H9 (cell line): Measurements from ENCODE around the gene RIMKLA. TPM values are rescaled to one million over a fixed set of nuclear protein-coding genes. Genes with fewer than 3 reads are reported as not detected.

Experiments
- DNase-seq: peaks from one replicate; pipeline ENCODE4 v3.0.0-alpha.2; 2017
- H2AFZ ChIP-seq: one replicate; pipeline ENCODE4 v1.6.1; 2013; ENCODE audit warnings: mild to moderate bottlenecking, low read length, control low read depth, moderate library complexity
- H2AK5ac ChIP-seq: 2 replicates; pipeline ENCODE4 v1.6.1; 2013; ENCODE audit warnings: low read length, control low read depth, mixed read lengths; ENCODE audit not compliant: insufficient read length
- H2BK120ac ChIP-seq: one replicate; pipeline ENCODE4 v1.6.1; 2013; ENCODE audit warnings: low read depth, mild to moderate bottlenecking, low read length, control low read depth, inconsistent platforms; ENCODE audit not compliant: poor library complexity, severe bottlenecking
- H2BK12ac ChIP-seq: 2 replicates; pipeline ENCODE4 v1.6.1; 2013; ENCODE audit warnings: low read length, control low read depth, mixed read lengths, low read depth; ENCODE audit not compliant: insufficient read length
- H2BK15ac ChIP-seq: 2 replicates; pipeline ENCODE4 v1.6.1; 2013; ENCODE audit warnings: low read depth, low read length, control low read depth
- H2BK20ac ChIP-seq: one replicate; pipeline ENCODE4 v1.6.1; 2013; ENCODE audit warnings: low read depth, mild to moderate bottlenecking, low read length, control low read depth, inconsistent platforms; ENCODE audit not compliant: poor library complexity, severe bottlenecking
- H2BK5ac ChIP-seq: 2 replicates; pipeline ENCODE4 v1.6.1; 2013; ENCODE audit warnings: low read length, control low read depth, mixed read lengths; ENCODE audit not compliant: insufficient read length
- H3K14ac ChIP-seq: 2 replicates; pipeline ENCODE4 v1.6.1; 2013; ENCODE audit warnings: low read length, control low read depth; ENCODE audit not compliant: insufficient read depth
- H3K18ac ChIP-seq: 2 replicates; pipeline ENCODE4 v1.6.1; 2013; ENCODE audit warnings: low read depth, mild to moderate bottlenecking, mixed read lengths, low read length, control low read depth; ENCODE audit not compliant: insufficient read length
- H3K23ac ChIP-seq: 2 replicates; pipeline ENCODE4 v1.6.1; 2013; ENCODE audit warnings: low read length, control low read depth, mixed read lengths, low read depth; ENCODE audit not compliant: insufficient read length
- H3K23me2 ChIP-seq: 2 replicates; pipeline ENCODE4 v1.6.1; 2013; ENCODE audit warnings: low read depth, mild to moderate bottlenecking, mixed read lengths, low read length, control low read depth; ENCODE audit not compliant: insufficient read length, poor library complexity, severe bottlenecking
- H3K27ac ChIP-seq: 2 replicates; pipeline ENCODE4 v1.5.1; 2013; ENCODE audit warnings: low read length, control low read depth, mixed read lengths, low read depth; ENCODE audit not compliant: insufficient read length
- H3K27me3 ChIP-seq: 2 replicates; pipeline ENCODE4 v1.6.1; 2013; ENCODE audit warnings: low read length, control low read depth, inconsistent platforms; ENCODE audit not compliant: insufficient read depth
- H3K4ac ChIP-seq: 2 replicates; pipeline ENCODE4 v1.6.1; 2013; ENCODE audit warnings: low read depth, mild to moderate bottlenecking, control low read depth, inconsistent platforms, low read length, moderate library complexity
- H3K4me1 ChIP-seq: 2 replicates; pipeline ENCODE4 v1.6.1; 2013; ENCODE audit warnings: low read length, control low read depth, inconsistent platforms; ENCODE audit not compliant: insufficient read depth
- H3K4me2 ChIP-seq: 2 replicates; pipeline ENCODE4 v1.6.1; 2013; ENCODE audit warnings: low read length, control low read depth, mixed read lengths; ENCODE audit not compliant: insufficient read length, insufficient read depth
- H3K56ac ChIP-seq: 2 replicates; pipeline ENCODE4 v1.6.1; 2013; ENCODE audit warnings: low read depth, mild to moderate bottlenecking, mixed read lengths, low read length, control low read depth; ENCODE audit not compliant: insufficient read length
- H3K79me1 ChIP-seq: 2 replicates; pipeline ENCODE4 v1.6.1; 2013; ENCODE audit warnings: low read depth, mild to moderate bottlenecking, moderate library complexity, low read length, control low read depth, inconsistent platforms; ENCODE audit not compliant: insufficient read depth, poor library complexity, severe bottlenecking
- H3K79me2 ChIP-seq: 2 replicates; pipeline ENCODE4 v1.6.1; 2013; ENCODE audit warnings: low read length, control low read depth, inconsistent platforms; ENCODE audit not compliant: insufficient read depth
- H3K9ac ChIP-seq: 2 replicates; pipeline ENCODE4 v1.6.1; 2013; ENCODE audit warnings: low read length, control low read depth, mixed read lengths; ENCODE audit not compliant: insufficient read length; ENCODE audit errors: extremely low read depth
- H3K9me3 ChIP-seq: one replicate; pipeline ENCODE4 v1.6.1; 2013; ENCODE audit warnings: low read depth, low read length, inconsistent platforms; ENCODE audit not compliant: control insufficient read depth
- H3T11ph ChIP-seq: one replicate; pipeline ENCODE4 v1.6.1; 2013; ENCODE audit warnings: mild to moderate bottlenecking, low read length, control low read depth, inconsistent platforms
- H4K20me1 ChIP-seq: one replicate; pipeline ENCODE4 v1.6.1; 2013; ENCODE audit not compliant: control insufficient read depth, insufficient read length, insufficient read depth
- H4K5ac ChIP-seq: 2 replicates; pipeline ENCODE4 v1.6.1; 2013; ENCODE audit warnings: low read depth, mild to moderate bottlenecking, mixed read lengths, low read length, control low read depth; ENCODE audit not compliant: insufficient read length
- H4K8ac ChIP-seq: replicated peaks from 2 replicates; pipeline ENCODE4 v1.6.1; 2013; ENCODE audit warnings: low read length, control low read depth, mixed read lengths, low read depth; ENCODE audit not compliant: insufficient read length
- H4K91ac ChIP-seq: 2 replicates; pipeline ENCODE4 v1.6.1; 2013; ENCODE audit warnings: low read depth, mild to moderate bottlenecking, moderate library complexity, mixed read lengths, low read length, control low read depth; ENCODE audit not compliant: insufficient read length
- H3K27ac Mint-ChIP-seq, 3 experiments: 2 replicates in 2 of 3; 3 replicates in 1 of 3; pipeline ENCODE4 v1.8.0; 2020 to 2021; ENCODE audit warnings: mixed read lengths in 3 of 3, mild to moderate bottlenecking in 1 of 3, moderate library complexity in 1 of 3
- H3K27me3 Mint-ChIP-seq: 2 replicates; pipeline ENCODE4 v1.8.0; 2021; ENCODE audit warnings: low read depth, mild to moderate bottlenecking, moderate library complexity, mixed read lengths
- H3K36me3 Mint-ChIP-seq, 3 experiments: 2 replicates in 2 of 3; 3 replicates in 1 of 3; pipeline ENCODE4 v1.8.0; 2020 to 2021; ENCODE audit warnings: low read depth in 3 of 3, mixed read lengths in 3 of 3; ENCODE audit not compliant: insufficient read depth in 1 of 3
- H3K4me1 Mint-ChIP-seq, 2 experiments: 2 replicates each; pipeline ENCODE4 v1.8.0; 2020; ENCODE audit warnings: mixed read lengths in 2 of 2
- H3K4me3 Mint-ChIP-seq, 2 experiments: 2 replicates in 1 of 2; 3 replicates in 1 of 2; pipeline ENCODE4 v1.8.0; 2020 to 2021; ENCODE audit warnings: mild to moderate bottlenecking in 2 of 2, mixed read lengths in 2 of 2, moderate library complexity in 1 of 2
- H3K9me3 Mint-ChIP-seq, 2 experiments: 2 replicates in 1 of 2; 3 replicates in 1 of 2; pipeline ENCODE4 v1.8.0; 2020; ENCODE audit warnings: mild to moderate bottlenecking in 2 of 2, mixed read lengths in 2 of 2, moderate library complexity in 1 of 2
- CTCF ChIP-seq: fragments of 200-600 bp; sonication (generic); conservative IDR thresholded peaks from 3 replicates; pipeline ENCODE4 v1.8.0; 2021; ENCODE audit warnings: antibody characterized with exemption, mild to moderate bottlenecking
- WGBS: extraction: QIAGEN DNeasy Blood & Tissue Kit; methylation state at CpG from one replicate; pipeline ENCODE4 v1.1.7; 2013; ENCODE audit warnings: missing lambda C conversion rate, low lambda C conversion rate, mixed read lengths; ENCODE audit not compliant: insufficient read length; ENCODE audit errors: extremely low coverage; 5-methylcytosine and 5-hydroxymethylcytosine counted together
- total RNA-seq: library from RNA; stranded (reverse); gene quantifications from 2 replicates; pipeline ENCODE4 v1.2.1, GENCODE V29; 2021

Gene RIMKLA
- total RNA-seq, 1 experiment from 2014 or later = 4.7 TPM

DNA sequence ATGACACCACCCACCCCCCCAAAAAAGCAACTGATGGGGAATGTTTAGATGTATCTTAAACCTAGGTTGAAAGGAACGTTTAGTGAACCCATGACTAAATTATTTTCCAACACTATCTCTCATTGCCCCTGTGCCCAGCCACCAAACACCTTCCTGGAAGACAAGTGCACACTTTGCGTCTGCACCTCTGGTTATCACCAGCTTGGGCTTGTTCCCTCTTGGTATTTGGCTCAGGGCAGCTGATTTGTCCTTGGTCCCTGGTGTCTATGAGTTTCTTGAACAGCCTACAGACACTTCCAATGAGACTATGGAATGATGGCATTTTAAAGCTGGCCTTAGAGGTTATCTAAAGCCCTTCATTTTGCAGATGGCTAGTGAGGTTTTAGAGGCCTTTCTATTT is 15.5 kb upstream of the RIMKLA start:
- Histone ChIP-seq H3K56ac (no peak overlapping the region), H3T11ph (no peak overlapping the region), H3K9ac (no peak overlapping the region), H2BK5ac (no peak overlapping the region), H3K4me1 (no peaks in the 10 kb centered on the region), H3K9me3 (no peaks in the 10 kb centered on the region), H3K14ac (no peak overlapping the region), H3K27ac (no peak overlapping the region), H4K91ac (no peak overlapping the region), H3K23me2 (no peaks in the 10 kb centered on the region), H2BK15ac (no peak overlapping the region), H3K27me3 (no peaks in the 10 kb centered on the region), H3K79me1 (no peaks in the 10 kb centered on the region), H2BK120ac (no peak overlapping the region), H2AFZ (no peak overlapping the region), H3K23ac (no peak overlapping the region), H4K5ac (no peak overlapping the region), H3K4ac (no peak overlapping the region), H4K20me1 (no peaks in the 10 kb centered on the region), H3K79me2 (no peaks in the 10 kb centered on the region), H4K8ac (no peak overlapping the region), H3K18ac (no peak overlapping the region), H2BK12ac (no peak overlapping the region), H2BK20ac (no peak overlapping the region), H3K4me2 (no peak overlapping the region), H2AK5ac (no peak overlapping the region)
- Mint-ChIP-seq H3K9me3 (no peaks in the 10 kb centered on the region), H3K36me3 (no peaks in the 10 kb centered on the region), H3K27me3 (peaks cover 7% of the 10 kb centered on the region), H3K4me1 (peaks cover 8% of the 10 kb centered on the region in 2 experiments; a peak in 1 of 4 replicates), H3K27ac (no peak overlapping the region; a peak in 1 of 7 replicates), H3K4me3 (no peak overlapping the region)
- TF ChIP-seq CTCF = no peak
- WGBS = no CpG with 5 or more reads among the region's 2 CpGs
- no peak for DNase-seq
